Measurements from ENCODE around the gene MDN1. TPM values are rescaled to one million over a fixed set of nuclear protein-coding genes. Genes with fewer than 3 reads are reported as not detected.

Gene MDN1
- total RNA-seq, 4 donors from 2014 or later = 7.1 to 46.5 (median 34.5) TPM

GRCh38 chr6:89596484-89596883 is 223.1 kb downstream of the MDN1 start:
- DNase-seq = no peak
- H3K4me1 ChIP-seq = no peaks in the 10 kb centered on the region
- no peaks in the 10 kb centered on the region for H3K9me3 ChIP-seq
- intact Hi-C loops (cut with DNase I; ENCODE audit: low total_unique reads) = no loop called here
- H3K27ac ChIP-seq = no peak overlapping the region
- H3K4me3 ChIP-seq = no peak overlapping the region
- TF ChIP-seq CTCF (IDR thresholded peaks at IDR 0.05) (no peak), POLR2A (IDR thresholded peaks at IDR 0.05) (no peak)
- no peaks in the 10 kb centered on the region for H3K36me3 ChIP-seq
- no peaks in the 10 kb centered on the region for H3K27me3 ChIP-seq

- no peak overlapping the region for H3K27ac ChIP-seq
- no peaks in the 10 kb centered on the region for H3K27me3 ChIP-seq
- H3K4me1 ChIP-seq = no peaks in the 10 kb centered on the region
- no peak for TF ChIP-seq POLR2A (IDR thresholded peaks at IDR 0.05)
- TF ChIP-seq CTCF (IDR thresholded peaks at IDR 0.05) = no peak
- intact Hi-C loops (cut with DNase I; ENCODE audit: low total_unique reads) = no loop called here
- no peak for DNase-seq
- no peaks in the 10 kb centered on the region for H3K9me3 ChIP-seq
- H3K36me3 ChIP-seq = no peaks in the 10 kb centered on the region
- no peak overlapping the region for H3K4me3 ChIP-seq
Measured at GRCh38 chr6:89596056-89596455, 223.5 kb downstream of the MDN1 start.

Small RNAs within 50 kb of the gene (small RNA-seq; reads per million reads assigned to genes)
- gene DNAJC19P6 = not detected
- not detected for gene RF00019

Other genes with a start within 250 kb of the MDN1 start
- gene LYRM2, start 181.0 kb downstream of the MDN1 start, total RNA-seq = 10 to 100 TPM in 2 of 4 donors, 1 to 10 TPM in 2; 2.3 to 35.7 (median 12.2) TPM
- 10 to 100 TPM; 22.0 to 37.6 (median 29.6) TPM for gene CASP8AP2, start 10.1 kb upstream of the MDN1 start, total RNA-seq
- not detected for gene GJA10, start 74.7 kb upstream of the MDN1 start, total RNA-seq

All from uterus (tissue), 4 donors.